KMS-11 (cell line): ENCODE measurements around the gene NDUFAF3.

Experiments
- H2AFZ ChIP-seq: fragments of 200-600 bp; sonication (generic); 2 replicates; pipeline ENCODE4 v1.6.1; 2016; ENCODE audit warnings: antibody characterized with exemption, mixed run types, low read depth
- H3K27ac ChIP-seq: fragments of 200-600 bp; sonication (generic); 2 replicates; pipeline ENCODE4 v1.6.1; 2016; ENCODE audit warnings: mild to moderate bottlenecking, mixed run types
- H3K27me3 ChIP-seq: fragments of 200-600 bp; sonication (generic); 2 replicates; pipeline ENCODE4 v1.6.1; 2017; ENCODE audit warnings: mild to moderate bottlenecking, low read depth, mixed run types, moderate library complexity; ENCODE audit not compliant: insufficient read depth
- H3K36me3 ChIP-seq: fragments of 200-600 bp; sonication (generic); 2 replicates; pipeline ENCODE4 v1.6.1; 2017; ENCODE audit warnings: mild to moderate bottlenecking, mixed run types; ENCODE audit not compliant: insufficient read depth
- H3K4me1 ChIP-seq: fragments of 200-600 bp; sonication (generic); 2 replicates; pipeline ENCODE4 v1.6.1; 2016; ENCODE audit warnings: mild to moderate bottlenecking, low read depth, mixed run types; ENCODE audit not compliant: poor library complexity, severe bottlenecking
- H3K4me2 ChIP-seq: fragments of 200-600 bp; sonication (generic); 2 replicates; pipeline ENCODE4 v1.7.0; 2016; ENCODE audit warnings: mild to moderate bottlenecking, mixed run types
- H3K4me3 ChIP-seq: fragments of 200-600 bp; sonication (generic); IDR thresholded peaks from 2 replicates; pipeline ENCODE4 v1.6.1; 2017; ENCODE audit warnings: low read depth, low read length, mixed read lengths; ENCODE audit not compliant: insufficient read depth
- H3K79me2 ChIP-seq: fragments of 200-600 bp; sonication (generic); 2 replicates; pipeline ENCODE4 v1.6.1; 2016; ENCODE audit warnings: low read depth, mixed run types; ENCODE audit not compliant: insufficient read depth
- H3K9ac ChIP-seq: fragments of 200-600 bp; sonication (generic); 2 replicates; pipeline ENCODE4 v1.6.1; 2016; ENCODE audit warnings: mild to moderate bottlenecking, mixed run types
- H4K20me1 ChIP-seq: fragments of 200-600 bp; sonication (generic); 2 replicates; pipeline ENCODE4 v1.6.1; 2016; ENCODE audit warnings: mild to moderate bottlenecking, mixed run types; ENCODE audit not compliant: insufficient read depth
- TF ChIP-seq, protein P1 (sequence below): fragments of 200-600 bp; sonication (generic); conservative IDR thresholded peaks from 2 replicates; pipeline ENCODE4 v1.6.1; 2017; ENCODE audit warnings: low read depth, mild to moderate bottlenecking, antibody characterized with exemption, low read length, moderate library complexity, mixed read lengths

NDUFAF3 gene

GRCh38 chr3:48997714-48998637 lies 23.9 kb upstream of the NDUFAF3 start:
- H2AFZ ChIP-seq = no peak overlapping the region
- no peak overlapping the region for H3K4me2 ChIP-seq
- H3K9ac ChIP-seq = no peak overlapping the region
- no peak overlapping the region for H3K27ac ChIP-seq
- TF ChIP-seq, protein P1, sequence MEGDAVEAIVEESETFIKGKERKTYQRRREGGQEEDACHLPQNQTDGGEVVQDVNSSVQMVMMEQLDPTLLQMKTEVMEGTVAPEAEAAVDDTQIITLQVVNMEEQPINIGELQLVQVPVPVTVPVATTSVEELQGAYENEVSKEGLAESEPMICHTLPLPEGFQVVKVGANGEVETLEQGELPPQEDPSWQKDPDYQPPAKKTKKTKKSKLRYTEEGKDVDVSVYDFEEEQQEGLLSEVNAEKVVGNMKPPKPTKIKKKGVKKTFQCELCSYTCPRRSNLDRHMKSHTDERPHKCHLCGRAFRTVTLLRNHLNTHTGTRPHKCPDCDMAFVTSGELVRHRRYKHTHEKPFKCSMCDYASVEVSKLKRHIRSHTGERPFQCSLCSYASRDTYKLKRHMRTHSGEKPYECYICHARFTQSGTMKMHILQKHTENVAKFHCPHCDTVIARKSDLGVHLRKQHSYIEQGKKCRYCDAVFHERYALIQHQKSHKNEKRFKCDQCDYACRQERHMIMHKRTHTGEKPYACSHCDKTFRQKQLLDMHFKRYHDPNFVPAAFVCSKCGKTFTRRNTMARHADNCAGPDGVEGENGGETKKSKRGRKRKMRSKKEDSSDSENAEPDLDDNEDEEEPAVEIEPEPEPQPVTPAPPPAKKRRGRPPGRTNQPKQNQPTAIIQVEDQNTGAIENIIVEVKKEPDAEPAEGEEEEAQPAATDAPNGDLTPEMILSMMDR = no peak
- no peaks in the 10 kb centered on the region for H3K79me2 ChIP-seq
- no peaks in the 10 kb centered on the region for H4K20me1 ChIP-seq
- no peaks in the 10 kb centered on the region for H3K36me3 ChIP-seq
- H3K27me3 ChIP-seq = no peaks in the 10 kb centered on the region
- peaks cover 25% of the 10 kb centered on the region for H3K4me1 ChIP-seq
- no peak overlapping the region for H3K4me3 ChIP-seq

GRCh38 chr3:48999085-48999858 lies 22.6 kb upstream of the NDUFAF3 start:
- Histone ChIP-seq H3K27me3 (no peaks in the 10 kb centered on the region), H3K4me1 (peaks cover 25% of the 10 kb centered on the region), H3K4me3 (no peak overlapping the region), H3K79me2 (no peaks in the 10 kb centered on the region), H4K20me1 (no peaks in the 10 kb centered on the region), H3K27ac (peak overlapping the region; percentile 42; the same call in 1 of the 2 replicates), H3K36me3 (no peaks in the 10 kb centered on the region), H2AFZ (no peak overlapping the region), H3K4me2 (peak overlapping the region; percentile 63; the same call in 1 of the 2 replicates), H3K9ac (no peak overlapping the region)
- TF ChIP-seq, protein P1 = no peak

GRCh38 chr3:49001155-49001554 lies 20.8 kb upstream of the NDUFAF3 start:
- Histone ChIP-seq H4K20me1 (no peaks in the 10 kb centered on the region), H3K9ac (no peak overlapping the region), H3K27me3 (no peaks in the 10 kb centered on the region), H3K27ac (no peak overlapping the region), H3K4me2 (no peak overlapping the region), H3K4me3 (no peak overlapping the region), H3K36me3 (no peaks in the 10 kb centered on the region), H3K4me1 (peaks cover 30% of the 10 kb centered on the region), H3K79me2 (no peaks in the 10 kb centered on the region), H2AFZ (no peak overlapping the region)
- TF ChIP-seq, protein P1 = no peak

DNA sequence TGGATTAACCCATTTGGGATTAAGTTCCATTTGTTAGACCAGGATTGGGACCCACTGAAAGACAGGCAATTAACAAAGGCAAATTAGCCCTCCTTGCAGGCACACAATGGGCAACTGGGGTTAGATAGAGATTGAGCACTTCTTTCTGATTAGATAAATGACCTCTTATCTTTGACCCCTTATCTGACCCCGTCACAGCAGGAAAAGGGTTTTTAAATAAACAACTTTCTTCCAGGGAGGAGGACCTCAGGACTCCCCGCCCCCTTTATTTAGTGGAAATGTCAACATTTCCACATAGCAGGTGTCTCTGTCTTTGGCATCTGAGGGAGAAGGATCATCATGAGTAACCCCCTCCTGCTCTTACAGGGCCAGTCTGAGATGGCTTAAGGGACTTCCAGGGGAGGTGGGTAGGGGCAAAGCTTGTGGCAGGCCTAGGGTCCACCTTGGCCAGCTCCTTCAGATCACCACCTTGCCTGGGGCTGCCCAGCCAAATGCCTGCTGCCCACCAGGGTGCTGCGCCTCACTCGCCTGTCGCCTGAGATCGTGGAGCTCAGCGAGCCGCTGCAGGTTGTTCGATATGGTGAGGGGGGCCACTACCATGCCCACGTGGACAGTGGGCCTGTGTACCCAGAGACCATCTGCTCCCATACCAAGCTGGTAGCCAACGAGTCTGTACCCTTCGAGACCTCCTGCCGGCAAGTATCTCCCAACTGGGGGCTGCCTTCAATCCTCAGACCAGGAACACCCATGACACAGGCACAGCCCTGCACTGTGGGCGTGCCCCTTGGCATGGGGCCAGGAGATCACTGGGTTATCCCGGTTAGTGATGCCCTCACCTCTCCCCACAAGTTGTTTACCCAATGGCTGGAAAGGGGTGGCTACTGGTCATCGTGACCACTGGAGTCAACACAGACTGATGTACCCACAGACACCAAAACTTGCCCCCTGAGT lies 17.3 kb upstream of the NDUFAF3 start:
- TF ChIP-seq, protein P1 = no peak
- H3K36me3 ChIP-seq = no peaks in the 10 kb centered on the region
- no peak overlapping the region for H2AFZ ChIP-seq
- no peak overlapping the region for H3K4me2 ChIP-seq
- no peak overlapping the region for H3K9ac ChIP-seq
- H3K4me3 ChIP-seq = no peak overlapping the region
- no peaks in the 10 kb centered on the region for H4K20me1 ChIP-seq
- H3K4me1 ChIP-seq = peaks cover 23% of the 10 kb centered on the region
- no peak overlapping the region for H3K27ac ChIP-seq
- no peaks in the 10 kb centered on the region for H3K27me3 ChIP-seq
- peaks cover 14% of the 10 kb centered on the region for H3K79me2 ChIP-seq
